Measurements from ENCODE around the gene EPHA3.

GRCh38 chr3:89287902-89288508 lies 180.6 kb downstream of the EPHA3 start:
- TF ChIP-seq POLR2A (IDR thresholded peaks at IDR 0.05) (no peak), CTCF (IDR thresholded peaks at IDR 0.05) (no peak)
